Esophagus muscularis mucosa (tissue), 4 donors: ENCODE measurements around the gene DDX17. TPM values are rescaled to one million over a fixed set of nuclear protein-coding genes. Genes with fewer than 3 reads are reported as not detected.

Experiments
- DNase-seq: peaks from one replicate; pipeline ENCODE4 v3.0.0-alpha.2; 2017; ENCODE audit errors: extremely low spot score
- H3K27ac ChIP-seq, 4 donors: fragments of 200-600 bp; sonication (generic); replicated peaks in 1 of 4; 1 replicate in 3 of 4; 2 replicates in 1 of 4; pipeline ENCODE4 v1.5.1; 2016 to 2019; ENCODE audit warnings: mild to moderate bottlenecking in 1 of 4
- H3K27me3 ChIP-seq, 4 donors: fragments of 200-600 bp; sonication (generic); one replicate each; pipeline versions ENCODE4 v1.5.1 to v1.6.0; 2016 to 2019
- H3K36me3 ChIP-seq, 4 donors: fragments of 200-600 bp; sonication (generic); one replicate each; pipeline ENCODE4 v1.5.1; 2016 to 2019
- H3K4me1 ChIP-seq, 4 donors: fragments of 200-600 bp; sonication (generic); one replicate each; pipeline ENCODE4 v1.5.1; 2016 to 2019
- H3K4me3 ChIP-seq, 4 donors: fragments of 200-600 bp; sonication (generic); 1 replicate in 2 of 4; 2 replicates in 2 of 4; pipeline ENCODE4 v1.5.1; 2016 to 2019; ENCODE audit warnings: mild to moderate bottlenecking in 4 of 4, moderate library complexity in 1 of 4
- H3K9me3 ChIP-seq, 4 donors: fragments of 200-600 bp; sonication (generic); 1 replicate in 3 of 4; 2 replicates in 1 of 4; pipeline ENCODE4 v1.5.1; 2016 to 2019
- CTCF ChIP-seq, 3 experiments: fragments of 200-600 bp in 2 of 3; fragments of 450-650 bp in 1 of 3; sonication (generic) in 2 of 3; IDR thresholded peaks; one replicate each; pipeline ENCODE4 v1.5.1; 2017 to 2019; ENCODE audit warnings: antibody characterized with exemption in 3 of 3, mild to moderate bottlenecking in 2 of 3, moderate library complexity in 1 of 3
- EP300 ChIP-seq: sonication (generic); formaldehyde crosslinking; IDR thresholded peaks from one replicate; pipeline ENCODE4 v1.6.1; 2017; ENCODE audit warnings: antibody characterized with exemption
- POLR2A ChIP-seq: fragments of 450-650 bp; IDR thresholded peaks from one replicate; pipeline ENCODE4 v1.6.1; 2017; ENCODE audit warnings: antibody characterized with exemption, moderate library complexity, mild to moderate bottlenecking, low read depth
- POLR2AphosphoS5 ChIP-seq, 2 donors: sonication (generic); formaldehyde crosslinking; IDR thresholded peaks; one replicate each; pipeline ENCODE4 v1.6.1; 2017; ENCODE audit warnings: antibody characterized with exemption in 2 of 2
- WGBS: methylation state at CpG from one replicate; pipeline ENCODE4 v1.1.5; 2018; 5-methylcytosine and 5-hydroxymethylcytosine counted together
- intact Hi-C: fragments of 100-400 bp; cut with DNase I; formaldehyde crosslinking; loops from one replicate; pipeline ENCODE4 v1.15.1; 2023
- total RNA-seq, 4 donors: library from RNA; depleted of rRNA; stranded (reverse); fragments of >200 nt; gene quantifications; one replicate each; pipeline versions ENCODE4 v1.1.0 to v1.2.1, GENCODE V29; 2016

The DDX17 gene
- total RNA-seq, 4 donors from 2014 or later: 327 to 1,333 (median 592) TPM

GRCh38 chr22:38462960-38463784, 42.9 kb downstream of the DDX17 start:
- Histone ChIP-seq H3K27ac (no peak overlapping the region), H3K27me3 (peaks cover 0 to 37% (median 0%) of the 10 kb centered on the region in 4 donors), H3K36me3 (no peaks in the 10 kb centered on the region), H3K9me3 (no peaks in the 10 kb centered on the region), H3K4me3 (no peak overlapping the region), H3K4me1 (peaks cover 22 to 28% (median 24%) of the 10 kb centered on the region in 4 donors)
- no peak for DNase-seq
- WGBS: 75% methylated on average over 20 of the region's 28 CpGs
- intact Hi-C loops: no loop called here
- no peak for TF ChIP-seq POLR2A
- TF ChIP-seq POLR2AphosphoS5 (IDR thresholded peaks at IDR 0.05): no peak
- TF ChIP-seq EP300: no peak
- TF ChIP-seq CTCF (IDR thresholded peaks at IDR 0.05): no peak

GRCh38 chr22:38461414-38462081, 44.6 kb downstream of the DDX17 start:
- no peak for TF ChIP-seq POLR2A
- TF ChIP-seq CTCF (IDR thresholded peaks at IDR 0.05): peak in 1 of 3 experiments; percentile 23
- no peak for TF ChIP-seq EP300
- peak in 1 of 2 donors; percentile 63 for TF ChIP-seq POLR2AphosphoS5 (IDR thresholded peaks at IDR 0.05)
- Histone ChIP-seq H3K4me1 (peaks cover 12 to 21% (median 14%) of the 10 kb centered on the region in 4 donors), H3K27me3 (peaks cover 0 to 49% (median 0%) of the 10 kb centered on the region in 4 donors), H3K4me3 (peak overlapping the region; percentile 10 to 39 (median 25)), H3K27ac (no peak overlapping the region), H3K36me3 (no peaks in the 10 kb centered on the region), H3K9me3 (no peaks in the 10 kb centered on the region)
- intact Hi-C loops: no loop called here
- DNase-seq: no peak
- 36% methylated on average over 19 of the region's 51 CpGs for WGBS

GRCh38 chr22:38461057-38461413, 45.1 kb downstream of the DDX17 start:
- Histone ChIP-seq H3K36me3 (no peaks in the 10 kb centered on the region), H3K27me3 (peaks cover 0 to 54% (median 2%) of the 10 kb centered on the region in 4 donors), H3K27ac (no peak overlapping the region), H3K4me1 (peaks cover 13 to 21% (median 16%) of the 10 kb centered on the region in 4 donors), H3K4me3 (peak overlapping the region in 3 of 4 donors; percentile 10 to 39 (median 21)), H3K9me3 (no peaks in the 10 kb centered on the region)
- intact Hi-C loops: no loop called here
- TF ChIP-seq POLR2A (no peak), CTCF (IDR thresholded peaks at IDR 0.05) (no peak), EP300 (no peak), POLR2AphosphoS5 (IDR thresholded peaks at IDR 0.05) (no peak)
- DNase-seq: no peak
- WGBS: 66% methylated on average over 7 of the region's 9 CpGs

GRCh38 chr22:38460426-38460840, 45.7 kb downstream of the DDX17 start:
- Histone ChIP-seq H3K9me3 (no peaks in the 10 kb centered on the region), H3K4me3 (no peak overlapping the region), H3K4me1 (peaks cover 19 to 22% (median 21%) of the 10 kb centered on the region in 4 donors), H3K27me3 (peaks cover 0 to 57% (median 6%) of the 10 kb centered on the region in 4 donors), H3K27ac (no peak overlapping the region), H3K36me3 (no peaks in the 10 kb centered on the region)
- TF ChIP-seq EP300: no peak
- TF ChIP-seq POLR2AphosphoS5 (IDR thresholded peaks at IDR 0.05): no peak
- TF ChIP-seq CTCF (IDR thresholded peaks at IDR 0.05): no peak
- no peak for TF ChIP-seq POLR2A
- intact Hi-C loops: no loop called here
- no CpG with 5 or more reads among the region's 8 CpGs for WGBS
- no peak for DNase-seq
